Ishikawa (cell line): Measurements from ENCODE around the gene KCTD16.

Source experiments
- EP300 ChIP-seq: IDR thresholded peaks from 2 replicates; pipeline ENCODE4 v1.6.1; 2012; ENCODE audit warnings: borderline replicate concordance
- RAD21 ChIP-seq: IDR thresholded peaks from 2 replicates; pipeline ENCODE4 v1.6.1; 2012; ENCODE audit warnings: low read depth
- REST ChIP-seq: IDR thresholded peaks from 2 replicates; pipeline ENCODE4 v1.6.1; 2012; ENCODE audit warnings: low read depth, mild to moderate bottlenecking
- TAF1 ChIP-seq: IDR thresholded peaks from 2 replicates; pipeline ENCODE4 v1.6.1; 2012; ENCODE audit warnings: low read depth, mild to moderate bottlenecking
- TCF12 ChIP-seq: IDR thresholded peaks from 2 replicates; pipeline ENCODE4 v1.6.1; 2012; ENCODE audit warnings: low read depth
- TEAD4 ChIP-seq: IDR thresholded peaks from 2 replicates; pipeline ENCODE4 v1.6.1; 2012
- YY1 ChIP-seq: IDR thresholded peaks from 2 replicates; pipeline ENCODE4 v1.6.1; 2012; ENCODE audit warnings: low read depth

- no peak for TF ChIP-seq REST
- TF ChIP-seq RAD21: no peak
- no peak for TF ChIP-seq EP300
- TF ChIP-seq TCF12: no peak
- TF ChIP-seq YY1: no peak
- TF ChIP-seq TEAD4: no peak
- no peak for TF ChIP-seq TAF1
These were observed 258.7 kb downstream of the KCTD16 start for GRCh38 chr5:144429405-144429804.
